ENCODE measurements around the gene MRPL4.

MRPL4 gene

DNA sequence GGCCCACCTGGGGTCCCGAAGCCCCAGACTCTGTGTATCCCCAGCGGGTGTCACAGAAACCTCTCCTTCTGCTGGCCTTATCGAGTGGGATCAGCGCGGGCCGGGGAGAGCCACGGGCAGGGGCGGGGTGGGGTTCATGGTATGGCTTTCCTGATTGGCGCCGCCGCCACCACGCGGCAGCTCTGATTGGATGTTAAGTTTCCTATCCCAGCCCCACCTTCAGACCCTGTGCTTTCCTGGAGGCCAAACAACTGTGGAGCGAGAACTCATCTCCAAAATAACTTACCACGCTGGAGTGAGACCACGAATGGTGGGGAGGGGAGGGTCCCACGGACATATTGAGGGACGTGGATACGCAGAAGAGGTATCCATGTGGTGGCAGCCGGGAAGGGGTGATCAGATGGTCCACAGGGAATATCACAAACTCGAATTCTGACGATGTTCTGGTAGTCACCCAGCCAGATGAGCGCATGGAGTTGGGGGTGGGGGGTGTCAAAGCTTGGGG is 36.7 kb downstream of the MRPL4 start:
- DNase-seq (ENCODE audit: low read depth in 2 of 2, low spot score in 1 of 2), result no peak

DNA sequence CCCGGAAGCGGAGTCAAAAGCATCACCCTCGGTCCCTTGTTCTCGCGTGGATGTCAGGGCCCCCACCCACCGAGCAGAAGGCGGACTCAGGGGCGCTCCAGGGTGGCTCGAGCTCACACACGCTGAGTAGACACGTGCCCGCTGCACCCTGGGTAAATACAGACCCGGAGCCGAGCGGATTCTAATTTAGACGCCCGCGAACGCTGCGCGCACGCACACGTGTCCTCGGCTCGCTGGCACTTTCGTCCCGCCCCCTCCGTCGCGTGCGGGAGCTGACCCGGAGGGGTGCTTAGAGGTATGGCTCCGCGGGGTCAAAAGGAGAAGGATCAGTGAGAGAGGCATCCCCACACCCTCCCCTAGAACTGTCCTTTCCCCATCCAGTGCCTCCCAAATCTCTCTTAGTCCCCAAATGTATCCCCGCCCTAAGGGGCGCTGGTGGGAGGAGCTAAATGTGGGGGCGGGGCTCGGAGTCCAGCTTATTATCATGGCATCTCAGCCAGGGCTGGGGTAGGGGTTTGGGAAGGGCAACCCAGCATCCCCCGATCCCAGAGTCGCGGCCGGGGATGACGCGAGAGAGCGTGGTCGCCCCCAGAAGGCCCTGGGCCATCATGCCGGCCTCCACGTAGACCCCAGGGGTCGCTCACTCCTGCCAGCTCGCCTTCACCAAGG is 37.3 kb downstream of the MRPL4 start:
- DNase-seq (ENCODE audit: low read depth in 2 of 2, low spot score in 1 of 2), result no peak

DNA sequence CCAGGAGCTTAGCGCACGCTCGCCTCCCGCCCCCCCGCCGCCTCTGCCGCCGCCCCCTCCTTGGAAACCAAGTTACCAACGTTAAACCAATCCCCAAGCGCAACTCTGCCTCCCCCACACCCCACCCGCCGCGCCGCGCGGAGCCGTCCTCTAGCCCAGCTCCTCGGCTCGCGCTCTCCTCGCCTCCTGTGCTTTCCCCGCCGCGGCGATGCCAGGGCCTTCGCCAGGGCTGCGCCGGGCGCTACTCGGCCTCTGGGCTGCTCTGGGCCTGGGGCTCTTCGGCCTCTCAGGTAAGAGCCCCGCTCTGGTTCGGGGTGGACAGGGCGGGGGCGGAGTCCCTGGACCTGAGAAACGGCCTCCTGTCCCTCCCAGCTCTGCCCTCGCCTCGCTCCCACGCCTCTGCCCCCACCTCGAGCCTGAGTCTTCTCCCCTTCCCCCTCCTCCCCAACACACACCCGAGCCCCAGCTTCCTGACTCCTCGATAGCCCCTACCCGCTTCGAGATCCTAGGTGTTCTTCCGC is 37.9 kb downstream of the MRPL4 start, which contains the start of gene ICAM5:
Gene ICAM5 (plus strand): TSS at position 117 of the 521 bp plus-strand sequence. CDS start 92 bp downstream, at position 209.
- DNase-seq (ENCODE audit: low read depth in 2 of 2, low spot score in 1 of 2), result no peak

DNA sequence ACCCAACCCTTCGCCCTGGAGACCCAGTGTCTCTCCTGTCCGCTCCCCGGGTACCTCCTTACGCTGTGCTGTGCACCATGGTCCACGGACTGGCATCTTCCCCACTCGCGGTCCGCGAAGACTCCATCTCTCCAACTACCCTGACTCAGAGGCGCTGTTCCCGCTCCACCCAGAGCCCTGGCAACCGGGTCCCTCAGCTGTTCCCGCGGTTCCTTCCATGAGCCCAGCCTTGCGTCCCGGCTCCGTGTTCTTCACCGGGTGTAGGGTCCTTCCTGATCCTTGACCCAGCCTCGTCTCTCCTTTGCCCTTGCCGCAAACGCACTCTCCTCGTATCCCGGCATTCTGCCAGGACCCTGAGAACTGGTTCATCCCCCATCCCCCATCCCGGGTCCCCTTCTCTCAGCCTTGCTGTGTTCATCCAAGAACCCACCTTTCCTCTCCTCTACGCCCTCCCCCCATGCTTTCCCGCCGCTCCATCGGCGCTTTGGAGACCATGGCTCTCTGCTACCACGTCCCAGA is 38.4 kb downstream of the MRPL4 start:
- no peak for DNase-seq (ENCODE audit: low read depth in 2 of 2, low spot score in 1 of 2)

DNA sequence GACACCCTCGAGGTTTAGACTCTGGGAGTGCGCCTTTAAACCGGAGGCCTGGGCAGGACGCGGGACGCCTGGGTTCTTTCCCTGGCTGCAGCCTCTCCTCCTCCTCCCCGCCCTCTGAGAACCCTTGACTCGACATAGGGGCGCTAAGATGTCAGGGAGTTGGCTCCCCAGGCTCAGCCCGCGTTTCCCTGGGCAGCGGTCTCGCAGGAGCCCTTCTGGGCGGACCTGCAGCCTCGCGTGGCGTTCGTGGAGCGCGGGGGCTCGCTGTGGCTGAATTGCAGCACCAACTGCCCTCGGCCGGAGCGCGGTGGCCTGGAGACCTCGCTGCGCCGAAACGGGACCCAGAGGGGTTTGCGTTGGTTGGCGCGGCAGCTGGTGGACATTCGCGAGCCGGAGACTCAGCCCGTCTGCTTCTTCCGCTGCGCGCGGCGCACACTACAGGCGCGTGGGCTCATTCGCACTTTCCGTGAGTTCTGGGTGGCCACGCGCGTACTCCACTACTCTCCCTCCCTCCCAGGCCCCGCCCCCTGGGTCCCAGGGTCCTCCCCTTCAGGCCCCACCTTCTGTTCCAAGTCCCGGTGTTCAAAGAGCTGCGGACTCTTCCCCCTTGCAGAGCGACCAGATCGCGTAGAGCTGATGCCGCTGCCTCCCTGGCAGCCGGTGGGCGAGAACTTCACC is 39.0 kb downstream of the MRPL4 start:
- no peak for DNase-seq (ENCODE audit: low read depth in 2 of 2, low spot score in 1 of 2)

DNA sequence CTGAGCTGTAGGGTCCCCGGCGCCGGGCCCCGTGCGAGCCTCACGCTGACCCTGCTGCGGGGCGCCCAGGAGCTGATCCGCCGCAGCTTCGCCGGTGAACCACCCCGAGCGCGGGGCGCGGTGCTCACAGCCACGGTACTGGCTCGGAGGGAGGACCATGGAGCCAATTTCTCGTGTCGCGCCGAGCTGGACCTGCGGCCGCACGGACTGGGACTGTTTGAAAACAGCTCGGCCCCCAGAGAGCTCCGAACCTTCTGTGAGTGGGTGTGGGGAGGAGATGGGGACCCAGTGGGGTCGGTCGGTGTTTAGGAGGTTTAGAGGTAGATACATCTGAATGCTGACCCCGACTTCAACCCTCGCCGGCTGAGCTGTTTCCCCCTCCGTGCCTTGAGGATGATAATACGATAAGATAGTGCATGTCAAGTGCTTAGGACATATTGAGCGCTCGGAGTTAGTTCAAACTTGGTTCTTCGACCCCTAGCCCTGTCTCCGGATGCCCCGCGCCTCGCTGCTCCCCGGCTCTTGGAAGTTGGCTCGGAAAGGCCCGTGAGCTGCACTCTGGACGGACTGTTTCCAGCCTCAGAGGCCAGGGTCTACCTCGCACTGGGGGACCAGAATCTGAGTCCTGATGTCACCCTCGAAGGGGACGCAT is 39.7 kb downstream of the MRPL4 start:
- DNase-seq (ENCODE audit: low read depth in 2 of 2, low spot score in 1 of 2), result no peak

DNA sequence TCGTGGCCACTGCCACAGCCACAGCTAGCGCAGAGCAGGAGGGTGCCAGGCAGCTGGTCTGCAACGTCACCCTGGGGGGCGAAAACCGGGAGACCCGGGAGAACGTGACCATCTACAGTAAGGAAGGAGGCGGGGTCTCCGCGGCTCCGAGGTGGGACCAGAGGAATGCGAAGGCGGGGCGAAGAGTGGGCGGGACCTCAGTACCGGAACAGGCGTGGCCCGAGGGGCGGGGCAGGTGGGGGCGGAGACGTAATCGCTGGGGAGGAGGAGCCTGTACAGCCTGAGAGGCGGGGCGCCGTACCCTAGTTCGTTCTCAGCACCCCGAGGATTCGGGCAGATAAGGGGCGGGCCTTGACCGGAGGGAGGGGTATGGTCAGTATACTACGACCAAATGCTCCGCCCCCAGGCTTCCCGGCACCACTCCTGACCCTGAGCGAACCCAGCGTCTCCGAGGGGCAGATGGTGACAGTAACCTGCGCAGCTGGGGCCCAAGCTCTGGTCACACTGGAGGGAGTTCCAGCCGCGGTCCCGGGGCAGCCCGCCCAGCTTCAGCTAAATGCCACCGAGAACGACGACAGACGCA is 40.3 kb downstream of the MRPL4 start:
- DNase-seq (ENCODE audit: low read depth in 2 of 2, low spot score in 1 of 2), result no peak

DNA sequence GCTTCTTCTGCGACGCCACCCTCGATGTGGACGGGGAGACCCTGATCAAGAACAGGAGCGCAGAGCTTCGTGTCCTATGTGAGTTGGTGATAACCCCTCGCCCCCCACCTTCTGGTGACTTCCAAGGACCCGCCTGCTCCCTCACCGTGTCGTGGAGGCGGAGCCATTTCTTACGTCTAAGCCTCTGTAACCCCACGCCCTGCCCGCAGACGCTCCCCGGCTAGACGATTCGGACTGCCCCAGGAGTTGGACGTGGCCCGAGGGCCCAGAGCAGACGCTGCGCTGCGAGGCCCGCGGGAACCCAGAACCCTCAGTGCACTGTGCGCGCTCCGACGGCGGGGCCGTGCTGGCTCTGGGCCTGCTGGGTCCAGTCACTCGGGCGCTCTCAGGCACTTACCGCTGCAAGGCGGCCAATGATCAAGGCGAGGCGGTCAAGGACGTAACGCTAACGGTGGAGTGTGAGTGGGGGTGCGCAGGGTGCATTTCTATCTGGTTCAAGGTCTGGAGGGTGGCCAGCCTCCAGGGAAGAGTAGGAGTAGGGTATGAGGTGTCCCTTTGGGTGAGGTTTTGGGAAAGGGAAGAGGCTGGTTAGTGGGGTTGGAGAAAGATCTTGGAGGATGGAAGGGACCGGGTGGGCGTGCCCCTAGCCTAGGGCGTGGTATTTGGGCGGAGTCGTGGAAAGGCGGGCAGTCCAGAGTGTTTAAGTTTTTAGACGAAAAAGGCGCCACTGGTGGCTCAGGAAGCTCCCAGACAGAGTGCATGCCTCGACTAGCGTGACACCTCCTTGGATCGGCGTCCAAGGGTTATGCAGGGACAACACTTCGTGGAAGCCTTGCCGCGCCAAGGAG is 41.0 kb downstream of the MRPL4 start:
- no peak for DNase-seq (ENCODE audit: low read depth in 2 of 2, low spot score in 1 of 2)

DNA sequence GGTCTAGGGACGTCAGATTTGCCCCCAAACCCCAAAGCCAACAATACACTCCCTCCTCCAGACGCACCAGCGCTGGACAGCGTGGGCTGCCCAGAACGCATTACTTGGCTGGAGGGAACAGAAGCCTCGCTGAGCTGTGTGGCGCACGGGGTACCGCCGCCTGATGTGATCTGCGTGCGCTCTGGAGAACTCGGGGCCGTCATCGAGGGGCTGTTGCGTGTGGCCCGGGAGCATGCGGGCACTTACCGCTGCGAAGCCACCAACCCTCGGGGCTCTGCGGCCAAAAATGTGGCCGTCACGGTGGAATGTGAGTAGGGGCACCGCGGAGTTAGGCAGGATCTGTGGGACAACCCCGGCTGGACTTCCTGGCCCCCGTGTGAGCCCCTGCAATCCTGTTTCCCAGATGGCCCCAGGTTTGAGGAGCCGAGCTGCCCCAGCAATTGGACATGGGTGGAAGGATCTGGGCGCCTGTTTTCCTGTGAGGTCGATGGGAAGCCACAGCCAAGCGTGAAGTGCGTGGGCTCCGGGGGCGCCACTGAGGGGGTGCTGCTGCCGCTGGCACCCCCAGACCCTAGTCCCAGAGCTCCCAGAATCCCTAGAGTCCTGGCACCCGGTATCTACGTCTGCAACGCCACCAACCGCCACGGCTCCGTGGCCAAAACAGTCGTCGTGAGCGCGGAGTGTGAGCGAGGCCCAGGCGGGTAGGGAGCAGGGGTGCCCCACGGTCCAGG is 41.8 kb downstream of the MRPL4 start:
- DNase-seq (ENCODE audit: low read depth in 2 of 2, low spot score in 1 of 2), result no peak

DNA sequence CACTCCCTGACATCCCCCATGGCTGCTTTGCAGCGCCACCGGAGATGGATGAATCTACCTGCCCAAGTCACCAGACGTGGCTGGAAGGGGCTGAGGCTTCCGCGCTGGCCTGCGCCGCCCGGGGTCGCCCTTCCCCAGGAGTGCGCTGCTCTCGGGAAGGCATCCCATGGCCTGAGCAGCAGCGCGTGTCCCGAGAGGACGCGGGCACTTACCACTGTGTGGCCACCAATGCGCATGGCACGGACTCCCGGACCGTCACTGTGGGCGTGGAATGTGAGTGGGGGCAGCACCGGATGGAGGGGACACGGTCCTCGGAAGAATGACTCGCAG is 42.3 kb downstream of the MRPL4 start:
- DNase-seq (ENCODE audit: low read depth in 2 of 2, low spot score in 1 of 2), result no peak

DNA sequence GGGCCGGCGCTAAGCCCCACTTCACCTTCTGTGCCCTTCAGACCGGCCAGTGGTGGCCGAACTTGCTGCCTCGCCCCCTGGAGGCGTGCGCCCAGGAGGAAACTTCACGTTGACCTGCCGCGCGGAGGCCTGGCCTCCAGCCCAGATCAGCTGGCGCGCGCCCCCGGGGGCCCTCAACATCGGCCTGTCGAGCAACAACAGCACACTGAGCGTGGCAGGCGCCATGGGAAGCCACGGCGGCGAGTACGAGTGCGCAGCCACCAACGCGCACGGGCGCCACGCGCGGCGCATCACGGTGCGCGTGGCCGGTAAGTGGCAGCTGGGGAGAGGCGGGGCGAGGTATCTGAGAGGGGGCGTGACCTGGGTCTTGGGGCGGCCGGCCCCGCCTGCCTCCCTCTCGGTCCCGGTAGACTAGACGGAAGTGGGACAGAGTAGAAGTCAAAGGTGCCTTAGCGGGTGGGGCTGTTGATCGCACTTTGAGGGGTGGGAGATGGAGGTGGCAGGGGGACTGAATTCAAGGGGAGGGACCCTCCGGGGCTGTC is 43.4 kb downstream of the MRPL4 start:
- DNase-seq (ENCODE audit: low read depth in 2 of 2, low spot score in 1 of 2), result no peak

DNA sequence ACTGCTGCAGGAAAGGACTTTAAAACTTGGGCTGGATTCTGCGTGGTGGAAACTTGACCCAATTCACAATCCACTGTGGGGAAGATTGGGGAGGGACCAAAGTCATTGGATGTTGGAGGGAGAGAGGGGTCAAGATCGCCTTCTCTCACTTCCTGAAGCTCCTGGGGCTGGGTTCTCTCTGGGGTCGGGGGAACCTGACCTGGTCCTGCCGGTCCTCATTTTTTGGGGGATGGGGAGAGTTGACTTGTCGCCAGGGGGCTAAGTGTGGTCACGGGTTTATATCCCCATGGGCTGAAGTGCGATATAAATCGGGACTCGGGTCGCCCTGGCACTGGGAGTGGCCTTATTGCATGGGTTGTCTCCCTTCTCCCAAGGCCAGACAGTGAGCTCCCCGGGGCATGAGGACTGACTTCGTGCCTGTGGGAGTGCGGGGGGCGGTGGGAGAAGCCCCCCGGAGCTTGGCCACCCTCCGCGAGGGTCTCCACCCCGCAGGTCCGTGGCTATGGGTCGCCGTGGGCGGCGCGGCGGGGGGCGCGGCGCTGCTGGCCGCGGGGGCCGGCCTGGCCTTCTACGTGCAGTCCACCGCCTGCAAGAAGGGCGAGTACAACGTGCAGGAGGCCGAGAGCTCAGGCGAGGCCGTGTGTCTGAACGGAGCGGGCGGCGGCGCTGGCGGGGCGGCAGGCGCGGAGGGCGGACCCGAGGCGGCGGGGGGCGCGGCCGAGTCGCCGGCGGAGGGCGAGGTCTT is 44.0 kb downstream of the MRPL4 start:
- no peak for DNase-seq (ENCODE audit: low read depth in 2 of 2, low spot score in 1 of 2)

DNA sequence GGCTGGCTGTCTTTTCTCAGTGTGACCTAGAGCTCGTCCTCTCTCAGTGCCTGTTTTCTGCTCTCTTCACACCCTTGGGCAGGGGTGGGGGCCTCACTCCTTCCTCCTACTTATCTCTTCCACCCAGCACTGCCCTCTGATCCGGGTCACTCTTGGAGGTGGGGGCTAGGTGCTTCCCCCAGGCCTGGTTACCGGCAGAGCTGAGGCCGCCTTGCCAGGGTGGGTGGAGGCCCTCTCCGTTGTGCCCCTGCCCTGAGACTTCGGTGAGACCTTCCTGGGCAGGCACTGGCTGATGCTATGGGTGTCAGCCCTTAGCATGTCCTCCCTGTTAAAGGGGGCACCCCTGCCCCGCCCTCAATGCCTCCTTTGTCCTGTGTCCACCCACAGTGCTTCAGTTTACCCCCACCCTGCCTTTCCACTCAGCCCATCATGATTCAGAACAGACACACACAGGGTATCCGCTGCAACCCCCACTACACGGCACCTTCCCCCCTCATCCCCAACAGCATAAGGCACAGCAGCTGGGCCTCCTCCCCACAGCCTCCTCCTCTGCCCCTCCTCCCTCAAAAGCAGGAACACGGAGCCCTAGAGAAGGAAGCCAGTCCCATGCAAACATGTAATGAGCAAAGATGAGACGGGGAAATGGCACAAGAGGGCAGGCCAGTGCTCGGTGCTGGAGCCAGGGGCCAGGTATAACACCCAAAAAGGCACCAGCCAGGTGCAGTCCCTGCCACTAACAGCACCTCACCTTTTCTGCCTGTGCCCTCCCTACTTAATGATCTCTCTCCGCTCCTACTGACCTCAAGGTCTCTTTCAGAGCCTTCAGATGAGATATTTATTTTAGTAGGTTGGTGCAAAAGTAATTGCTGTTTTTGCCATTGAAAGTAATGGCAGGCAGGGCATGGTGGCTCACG is 47.8 kb downstream of the MRPL4 start:
- DNase-seq (ENCODE audit: low read depth in 2 of 2, low spot score in 1 of 2), result no peak

DNA sequence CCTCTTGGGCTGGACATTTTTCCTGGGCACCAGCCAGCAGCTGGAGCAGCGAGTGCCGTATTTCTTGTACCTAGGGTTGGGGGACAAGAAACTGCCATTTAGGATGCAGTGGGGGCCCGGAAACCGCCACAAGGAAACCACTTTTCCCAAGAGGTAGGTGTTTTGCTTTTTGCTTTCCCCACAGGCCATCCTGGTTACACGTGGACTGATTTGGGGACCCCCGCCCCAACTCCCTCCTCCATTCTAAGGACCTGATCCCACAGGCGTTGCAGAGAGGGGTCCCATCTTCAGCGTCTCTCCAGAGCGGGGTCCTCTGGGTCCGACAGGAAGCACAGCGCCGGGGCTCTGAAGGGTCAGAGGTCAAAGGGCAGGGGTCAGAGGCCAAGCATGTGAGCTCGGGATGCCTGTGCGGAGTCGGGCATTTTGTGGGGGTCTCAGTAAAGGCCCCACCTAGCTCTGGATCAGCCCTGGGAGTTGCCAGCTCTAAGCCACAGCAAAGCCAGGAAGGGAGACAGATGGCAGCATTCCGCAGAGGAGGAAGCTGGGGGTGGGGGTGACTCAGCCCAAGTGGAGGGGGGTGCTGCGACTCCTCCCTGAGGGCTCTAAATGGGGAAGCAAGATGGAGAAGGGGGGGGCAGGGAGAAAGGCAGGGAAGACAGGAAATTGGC is 53.3 kb downstream of the MRPL4 start:
- no peak for DNase-seq (ENCODE audit: low read depth in 2 of 2, low spot score in 1 of 2)

DNA sequence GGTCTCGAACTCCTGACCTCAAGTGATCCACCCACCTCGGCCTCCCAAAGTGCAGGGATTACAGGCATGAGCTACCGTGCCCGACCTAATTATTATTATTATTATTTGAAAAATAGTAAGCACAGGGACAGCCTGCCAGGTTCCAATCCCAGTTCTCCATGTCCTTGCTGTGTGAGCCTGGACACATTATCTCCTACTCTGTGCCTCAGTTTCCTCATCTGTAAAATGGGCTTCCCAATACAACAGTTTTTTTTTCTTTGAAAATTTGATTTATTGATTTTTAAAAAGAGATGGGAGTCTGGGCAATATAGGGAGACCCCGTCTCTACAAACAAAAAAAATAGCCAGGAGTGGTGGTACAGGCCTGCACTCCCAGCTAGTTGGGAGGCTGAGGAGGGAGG is 54.3 kb downstream of the MRPL4 start:
- no peak for DNase-seq (ENCODE audit: low read depth in 2 of 2, low spot score in 1 of 2)

DNA sequence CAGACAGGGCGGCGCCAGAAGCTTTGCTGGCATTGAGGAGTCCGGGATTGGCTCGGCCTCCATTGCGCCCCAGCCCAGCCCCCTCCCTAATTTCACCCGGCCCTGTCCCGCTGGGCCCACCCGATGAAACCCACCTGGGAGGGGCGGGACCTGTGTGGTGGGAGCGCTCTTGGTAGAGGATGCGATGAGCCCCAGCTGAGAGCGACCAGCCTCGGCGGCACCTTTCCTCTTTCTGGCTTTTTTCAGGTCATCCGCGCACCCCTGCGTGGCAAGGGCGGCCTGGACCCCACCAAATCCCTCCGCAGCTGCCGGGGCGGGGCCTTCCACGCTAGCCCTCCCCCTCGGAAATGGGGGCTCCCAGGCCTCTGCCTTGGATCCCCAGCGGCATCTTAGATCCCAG is 57.4 kb downstream of the MRPL4 start, which contains the start of gene ZGLP1:
Gene ZGLP1 (minus strand): TSS at position 393 of the 400 bp plus-strand sequence.
- no peak for DNase-seq (ENCODE audit: low read depth in 2 of 2, low spot score in 1 of 2)

All from stimulated activated CD8-positive, alpha-beta memory T cell treated with anti-CD3 and anti-CD28 coated beads, Interleukin-4, amount 100 ng/mL, for 1 hour (primary cell).